WERI-Rb-1 (cell line): ENCODE measurements around the gene HDAC11.

Experiments used
- DNase-seq: peaks from one replicate; pipeline ENCODE4 v3.0.0-alpha.2; 2020
- H3K27ac ChIP-seq: fragments of 250-450 bp; sonication (Bioruptor Pico); 2 replicates; pipeline ENCODE4 v1.5.1; 2020; ENCODE audit warnings: mild to moderate bottlenecking, moderate library complexity
- H3K27me3 ChIP-seq: fragments of 250-450 bp; sonication (Bioruptor Pico); 2 replicates; pipeline ENCODE4 v1.5.1; 2021; ENCODE audit warnings: mild to moderate bottlenecking, low read depth, moderate library complexity; ENCODE audit not compliant: insufficient read depth, severe bottlenecking
- H3K36me3 ChIP-seq: fragments of 250-450 bp; sonication (Bioruptor Pico); 2 replicates; pipeline ENCODE4 v1.5.1; 2020; ENCODE audit warnings: mild to moderate bottlenecking, moderate library complexity
- H3K4me3 ChIP-seq: 2 replicates; pipeline ENCODE4 v1.5.1; 2011; ENCODE audit warnings: low read depth, mild to moderate bottlenecking, control low read depth, low read length
- H3K9me3 ChIP-seq: fragments of 250-450 bp; sonication (Bioruptor Pico); 2 replicates; pipeline ENCODE4 v1.5.1; 2021; ENCODE audit warnings: mild to moderate bottlenecking, moderate library complexity; ENCODE audit not compliant: severe bottlenecking
- TF ChIP-seq, protein P1 (sequence below): IDR thresholded peaks from 2 replicates; pipeline ENCODE4 v1.5.1; 2011; ENCODE audit warnings: low read depth, mild to moderate bottlenecking, control low read depth, inconsistent platforms, low read length

HDAC11 gene

DNA sequence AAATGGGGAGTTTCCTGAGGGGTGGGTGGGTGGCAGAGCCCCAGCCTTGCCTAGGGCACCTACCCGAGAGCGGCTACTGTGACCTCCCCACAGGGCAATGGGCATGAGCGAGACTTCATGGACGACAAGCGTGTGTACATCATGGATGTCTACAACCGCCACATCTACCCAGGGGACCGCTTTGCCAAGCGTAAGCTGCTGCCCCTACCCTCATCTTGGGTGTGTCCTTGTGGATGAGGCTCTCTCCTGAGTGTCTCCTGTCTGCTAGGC lies 22.6 kb downstream of the HDAC11 start:
- Histone ChIP-seq H3K27ac (no peak overlapping the region), H3K4me3 (no peak overlapping the region), H3K36me3 (no peaks in the 10 kb centered on the region), H3K27me3 (no peaks in the 10 kb centered on the region), H3K9me3 (no peaks in the 10 kb centered on the region)
- TF ChIP-seq, protein P1, sequence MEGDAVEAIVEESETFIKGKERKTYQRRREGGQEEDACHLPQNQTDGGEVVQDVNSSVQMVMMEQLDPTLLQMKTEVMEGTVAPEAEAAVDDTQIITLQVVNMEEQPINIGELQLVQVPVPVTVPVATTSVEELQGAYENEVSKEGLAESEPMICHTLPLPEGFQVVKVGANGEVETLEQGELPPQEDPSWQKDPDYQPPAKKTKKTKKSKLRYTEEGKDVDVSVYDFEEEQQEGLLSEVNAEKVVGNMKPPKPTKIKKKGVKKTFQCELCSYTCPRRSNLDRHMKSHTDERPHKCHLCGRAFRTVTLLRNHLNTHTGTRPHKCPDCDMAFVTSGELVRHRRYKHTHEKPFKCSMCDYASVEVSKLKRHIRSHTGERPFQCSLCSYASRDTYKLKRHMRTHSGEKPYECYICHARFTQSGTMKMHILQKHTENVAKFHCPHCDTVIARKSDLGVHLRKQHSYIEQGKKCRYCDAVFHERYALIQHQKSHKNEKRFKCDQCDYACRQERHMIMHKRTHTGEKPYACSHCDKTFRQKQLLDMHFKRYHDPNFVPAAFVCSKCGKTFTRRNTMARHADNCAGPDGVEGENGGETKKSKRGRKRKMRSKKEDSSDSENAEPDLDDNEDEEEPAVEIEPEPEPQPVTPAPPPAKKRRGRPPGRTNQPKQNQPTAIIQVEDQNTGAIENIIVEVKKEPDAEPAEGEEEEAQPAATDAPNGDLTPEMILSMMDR, result no peak
- no peak for DNase-seq

DNA sequence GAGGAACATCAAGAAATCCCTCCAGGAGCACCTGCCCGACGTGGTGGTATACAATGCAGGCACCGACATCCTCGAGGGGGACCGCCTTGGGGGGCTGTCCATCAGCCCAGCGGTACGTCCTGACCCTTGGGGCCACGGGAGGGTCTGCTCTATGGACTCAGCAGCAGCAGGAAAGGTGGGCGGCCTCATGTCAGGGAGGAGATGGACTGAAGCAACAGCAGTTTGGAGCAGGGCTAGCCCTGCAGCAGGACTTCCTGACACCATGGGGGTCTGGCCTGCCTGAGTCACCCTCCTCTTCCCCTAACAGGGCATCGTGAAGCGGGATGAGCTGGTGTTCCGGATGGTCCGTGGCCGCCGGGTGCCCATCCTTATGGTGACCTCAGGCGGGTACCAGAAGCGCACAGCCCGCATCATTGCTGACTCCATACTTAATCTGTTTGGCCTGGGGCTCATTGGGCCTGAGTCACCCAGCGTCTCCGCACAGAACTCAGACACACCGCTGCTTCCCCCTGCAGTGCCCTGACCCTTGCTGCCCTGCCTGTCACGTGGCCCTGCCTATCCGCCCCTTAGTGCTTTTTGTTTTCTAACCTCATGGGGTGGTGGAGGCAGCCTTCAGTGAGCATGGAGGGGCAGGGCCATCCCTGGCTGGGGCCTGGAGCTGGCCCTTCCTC lies 24.2 kb downstream of the HDAC11 start:
- no peak for DNase-seq
- TF ChIP-seq, protein P1, result no peak
- Histone ChIP-seq H3K36me3 (no peaks in the 10 kb centered on the region), H3K27me3 (no peaks in the 10 kb centered on the region), H3K27ac (no peak overlapping the region), H3K9me3 (no peaks in the 10 kb centered on the region), H3K4me3 (no peak overlapping the region)

DNA sequence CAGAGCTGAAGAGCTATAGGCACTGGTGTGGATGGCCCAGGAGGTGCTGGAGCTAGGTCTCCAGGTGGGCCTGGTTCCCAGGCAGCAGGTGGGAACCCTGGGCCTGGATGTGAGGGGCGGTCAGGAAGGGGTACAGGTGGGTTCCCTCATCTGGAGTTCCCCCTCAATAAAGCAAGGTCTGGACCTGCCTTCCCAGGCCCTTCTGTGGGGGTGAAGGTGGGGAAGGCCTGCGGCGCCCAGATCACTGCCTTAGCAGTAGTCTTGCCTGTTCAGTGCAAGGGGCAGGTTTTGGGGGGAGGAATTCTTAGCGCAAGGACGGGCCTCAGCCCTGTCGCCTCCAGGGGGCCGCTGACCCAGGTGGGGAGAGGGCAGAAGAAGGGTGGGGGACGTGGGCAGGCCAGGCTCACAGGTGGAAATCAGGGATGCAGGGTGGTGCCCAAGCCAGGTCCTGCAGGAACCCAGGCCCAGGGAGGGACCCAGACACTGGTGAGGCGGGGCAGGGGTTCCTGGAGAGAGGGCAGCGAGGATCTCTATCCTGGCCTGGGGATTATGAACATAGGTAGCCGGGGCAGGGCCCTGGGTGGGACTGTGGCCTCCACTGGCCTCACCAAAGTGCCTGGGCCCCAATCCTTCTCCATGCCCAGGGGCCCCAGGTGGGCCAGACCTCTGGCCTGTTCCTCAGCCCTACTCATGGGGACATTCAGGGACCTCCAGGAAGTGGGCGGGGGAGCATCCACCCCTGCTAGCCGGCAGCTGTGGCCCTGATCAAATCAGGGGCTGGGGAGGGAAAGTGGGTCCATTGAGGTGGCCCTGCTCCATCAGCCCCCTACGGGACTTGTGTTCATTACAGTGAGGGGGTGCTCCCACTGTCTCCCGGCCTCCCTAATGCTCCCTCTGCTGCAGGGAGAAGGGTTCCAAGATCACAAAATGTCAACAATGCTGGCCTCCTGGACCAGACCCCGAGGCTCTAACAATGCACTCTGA lies 25.3 kb downstream of the HDAC11 start:
- Histone ChIP-seq H3K27me3 (no peaks in the 10 kb centered on the region), H3K4me3 (no peak overlapping the region), H3K9me3 (no peaks in the 10 kb centered on the region), H3K27ac (no peak overlapping the region), H3K36me3 (no peaks in the 10 kb centered on the region)
- TF ChIP-seq, protein P1, result no peak
- no peak for DNase-seq

DNA sequence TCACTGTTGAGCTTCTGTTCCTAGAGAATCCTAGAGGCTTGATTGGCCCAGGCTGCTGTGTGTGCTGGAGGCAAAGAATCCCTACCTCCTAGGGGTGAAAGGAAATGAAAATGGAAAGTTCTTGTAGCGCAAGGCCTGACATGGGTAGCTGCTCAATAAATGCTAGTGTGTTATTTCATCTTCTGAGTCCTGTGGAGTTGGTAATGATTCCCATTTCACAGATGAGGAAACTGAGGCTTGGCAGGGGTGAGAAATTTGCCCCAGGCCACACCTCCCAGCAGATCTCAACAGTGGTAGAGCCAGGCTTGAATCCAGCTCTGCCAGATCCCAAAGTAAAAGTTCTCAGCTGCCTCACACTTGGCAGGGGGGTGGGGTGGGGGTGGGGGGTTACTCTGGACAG lies 26.1 kb downstream of the HDAC11 start:
- Histone ChIP-seq H3K27me3 (no peaks in the 10 kb centered on the region), H3K9me3 (no peaks in the 10 kb centered on the region), H3K4me3 (no peak overlapping the region), H3K27ac (no peak overlapping the region), H3K36me3 (no peaks in the 10 kb centered on the region)
- DNase-seq, result no peak
- TF ChIP-seq, protein P1, result no peak

DNA sequence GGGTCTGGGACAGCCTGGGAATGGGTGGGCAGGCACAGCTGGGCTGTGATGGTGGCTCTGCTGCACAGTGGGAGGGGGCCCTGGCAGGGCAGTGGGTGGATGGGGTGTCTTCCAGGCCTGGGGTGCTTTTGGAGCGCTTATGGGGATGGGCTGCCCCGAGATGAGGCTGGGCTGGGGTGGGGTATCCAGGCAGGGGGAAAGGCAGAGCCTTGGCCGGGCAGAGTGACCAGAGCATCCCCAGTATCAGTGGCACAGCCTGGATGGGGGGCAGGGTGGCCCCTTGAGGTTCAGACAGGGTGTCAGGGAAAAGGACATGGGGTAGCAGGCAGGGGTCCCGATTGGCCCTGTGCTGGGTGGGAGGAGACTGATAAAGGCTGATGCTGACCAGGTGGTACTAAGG lies 26.6 kb downstream of the HDAC11 start:
- TF ChIP-seq, protein P1, result no peak
- no peak overlapping the region for H3K27ac ChIP-seq
- no peaks in the 10 kb centered on the region for H3K9me3 ChIP-seq
- no peak overlapping the region for H3K4me3 ChIP-seq
- no peaks in the 10 kb centered on the region for H3K36me3 ChIP-seq
- no peak for DNase-seq
- H3K27me3 ChIP-seq, result no peaks in the 10 kb centered on the region

DNA sequence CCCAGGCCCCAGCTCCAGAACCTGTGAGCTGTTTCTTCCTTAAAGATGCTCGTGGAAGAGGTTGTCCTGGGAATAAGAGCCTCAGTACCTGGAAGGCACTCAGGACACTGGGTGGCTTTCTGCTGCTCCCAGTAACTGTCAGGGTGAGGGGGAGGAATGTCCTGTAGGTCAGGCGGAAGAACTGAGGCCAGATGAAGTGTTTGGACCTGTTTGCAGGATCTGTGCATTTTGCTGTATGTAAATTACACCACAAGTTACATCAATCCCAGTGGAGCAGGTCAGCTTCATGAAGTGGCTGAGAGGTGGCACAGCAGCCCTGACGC lies 27.1 kb downstream of the HDAC11 start:
- Histone ChIP-seq H3K4me3 (no peak overlapping the region), H3K27me3 (no peaks in the 10 kb centered on the region), H3K27ac (no peak overlapping the region), H3K36me3 (no peaks in the 10 kb centered on the region), H3K9me3 (no peaks in the 10 kb centered on the region)
- no peak for DNase-seq
- TF ChIP-seq, protein P1, result no peak
